Brain microvascular endothelial cell (primary cell): ENCODE results near the gene PRM1.

Source experiments
- DNase-seq: peaks from one replicate; pipeline ENCODE4 v3.0.0-alpha.2; 2020
- H3K27ac ChIP-seq: fragments of 250-450 bp; sonication (Bioruptor Pico); 2 replicates; pipeline ENCODE4 v1.5.1; 2020; ENCODE audit warnings: mild to moderate bottlenecking, moderate library complexity
- H3K27me3 ChIP-seq: fragments of 250-450 bp; sonication (Bioruptor Pico); replicated peaks from 2 replicates; pipeline ENCODE4 v1.5.1; 2020; ENCODE audit warnings: mild to moderate bottlenecking
- H3K36me3 ChIP-seq: fragments of 250-450 bp; sonication (Bioruptor Pico); replicated peaks from 2 replicates; pipeline ENCODE4 v1.5.1; 2020; ENCODE audit warnings: mild to moderate bottlenecking
- H3K4me3 ChIP-seq: 2 replicates; pipeline ENCODE4 v1.5.1; 2011; ENCODE audit warnings: low read depth, mild to moderate bottlenecking, control low read depth, low read length, moderate library complexity
- in situ Hi-C: cut with HindIII; loops from 2 replicates; pipeline ENCODE4 v1.10.0; 2017; ENCODE audit warnings: low sequenced_read_pairs, low pct_ligation_motif_present
- TF ChIP-seq, protein P1 (sequence below): IDR thresholded peaks from 2 replicates; pipeline ENCODE4 v1.5.1; 2011; ENCODE audit warnings: low read depth, mild to moderate bottlenecking, moderate library complexity, low read length, control low read depth, inconsistent platforms; ENCODE audit errors: missing control alignments

PRM1 gene

DNA sequence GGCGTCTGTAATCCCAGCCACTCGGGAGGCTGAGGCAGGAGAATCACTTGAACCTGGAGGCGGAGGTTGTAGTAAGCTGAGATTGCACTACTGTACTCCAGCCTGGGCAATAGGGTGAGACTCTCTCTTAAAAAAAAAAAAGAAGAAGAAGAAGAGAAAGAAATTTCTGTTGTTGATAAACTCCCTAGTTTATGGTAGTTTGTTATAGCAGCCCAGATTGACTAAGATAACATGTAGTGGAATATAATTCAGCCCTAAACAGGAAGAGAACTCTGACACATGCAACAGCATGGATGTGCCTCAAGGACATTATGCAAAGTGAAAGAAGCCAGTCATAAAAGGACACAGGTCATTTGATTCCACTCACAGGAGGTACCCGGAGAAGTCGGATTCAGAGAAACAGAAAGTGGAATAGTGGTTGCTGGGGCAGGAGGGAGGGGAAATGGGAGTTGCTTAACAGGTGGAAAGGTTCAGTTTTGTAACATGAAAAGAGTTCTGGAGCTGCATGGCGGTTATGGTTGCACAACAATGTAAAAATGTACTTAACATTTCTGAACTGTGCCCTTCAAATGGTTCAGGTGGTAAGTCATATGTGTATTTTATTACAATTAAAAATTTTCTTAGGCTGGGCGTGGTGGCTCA lies 26.0 kb upstream of the PRM1 start:
- TF ChIP-seq, protein P1, sequence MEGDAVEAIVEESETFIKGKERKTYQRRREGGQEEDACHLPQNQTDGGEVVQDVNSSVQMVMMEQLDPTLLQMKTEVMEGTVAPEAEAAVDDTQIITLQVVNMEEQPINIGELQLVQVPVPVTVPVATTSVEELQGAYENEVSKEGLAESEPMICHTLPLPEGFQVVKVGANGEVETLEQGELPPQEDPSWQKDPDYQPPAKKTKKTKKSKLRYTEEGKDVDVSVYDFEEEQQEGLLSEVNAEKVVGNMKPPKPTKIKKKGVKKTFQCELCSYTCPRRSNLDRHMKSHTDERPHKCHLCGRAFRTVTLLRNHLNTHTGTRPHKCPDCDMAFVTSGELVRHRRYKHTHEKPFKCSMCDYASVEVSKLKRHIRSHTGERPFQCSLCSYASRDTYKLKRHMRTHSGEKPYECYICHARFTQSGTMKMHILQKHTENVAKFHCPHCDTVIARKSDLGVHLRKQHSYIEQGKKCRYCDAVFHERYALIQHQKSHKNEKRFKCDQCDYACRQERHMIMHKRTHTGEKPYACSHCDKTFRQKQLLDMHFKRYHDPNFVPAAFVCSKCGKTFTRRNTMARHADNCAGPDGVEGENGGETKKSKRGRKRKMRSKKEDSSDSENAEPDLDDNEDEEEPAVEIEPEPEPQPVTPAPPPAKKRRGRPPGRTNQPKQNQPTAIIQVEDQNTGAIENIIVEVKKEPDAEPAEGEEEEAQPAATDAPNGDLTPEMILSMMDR, result no peak

DNA sequence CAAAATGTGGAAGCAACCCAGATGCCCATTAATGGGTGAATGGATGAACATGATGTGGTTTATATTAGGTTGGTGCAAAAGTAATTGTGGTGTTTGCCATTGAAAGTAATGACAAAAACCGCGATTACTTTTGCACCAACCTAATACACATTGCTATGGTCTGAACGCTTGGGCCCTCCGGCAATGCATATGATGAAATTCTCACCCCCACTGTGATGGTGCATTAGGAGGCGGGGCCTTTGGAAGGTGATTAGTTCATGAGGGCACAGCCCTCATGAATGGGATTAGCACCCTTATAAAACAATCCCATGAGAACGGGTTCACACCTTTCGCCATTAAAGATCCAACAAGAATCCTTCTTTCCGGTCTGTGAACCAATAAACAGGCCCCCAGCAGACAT lies 25.3 kb upstream of the PRM1 start:
- Histone ChIP-seq H3K36me3 (no peaks in the 10 kb centered on the region), H3K27ac (no peak overlapping the region), H3K4me3 (no peak overlapping the region), H3K27me3 (no peaks in the 10 kb centered on the region)
- in situ Hi-C loops, result no loop called here
- DNase-seq, result no peak
- TF ChIP-seq, protein P1, result no peak

More for the DNA sequence above, 26.0 kb upstream of the PRM1 start:
- no peaks in the 10 kb centered on the region for H3K36me3 ChIP-seq
- in situ Hi-C loops, result no loop called here
- no peak overlapping the region for H3K4me3 ChIP-seq
- no peaks in the 10 kb centered on the region for H3K27me3 ChIP-seq
- no peak for DNase-seq
- H3K27ac ChIP-seq, result no peak overlapping the region

DNA sequence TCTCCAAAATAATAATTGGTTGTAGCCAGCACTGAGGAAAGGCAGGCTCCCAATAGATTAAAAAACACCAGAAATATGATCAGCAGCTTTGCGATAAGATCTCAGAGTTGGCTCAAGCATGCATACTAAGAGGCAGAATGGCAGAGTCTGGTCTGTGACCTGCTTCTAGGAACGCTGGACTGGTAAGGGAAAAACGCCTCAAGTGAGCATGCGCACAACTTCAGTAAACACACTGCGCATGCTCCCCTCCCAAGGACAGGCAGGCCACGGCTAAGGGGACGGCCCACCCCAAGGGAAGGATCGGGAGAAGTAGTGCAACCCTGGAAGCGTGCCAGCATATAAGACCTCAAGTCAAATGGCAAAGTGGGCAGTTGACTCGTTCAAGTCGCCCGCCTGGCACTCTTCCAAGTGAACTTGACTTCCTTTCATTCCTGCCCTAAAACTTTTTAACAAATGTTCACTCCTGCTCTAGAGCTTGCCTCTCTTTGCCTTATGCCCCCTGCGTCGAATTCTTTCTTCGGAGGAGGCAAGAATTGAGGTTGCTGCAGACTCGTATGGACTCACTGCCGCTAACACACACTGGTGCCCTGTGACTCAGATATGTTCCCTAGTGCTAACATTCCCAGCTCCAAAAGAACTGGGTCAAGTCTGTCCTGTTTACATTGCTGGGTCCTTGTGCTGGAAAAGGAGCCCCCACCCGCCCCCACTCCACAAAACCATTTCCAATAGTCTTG lies 22.4 kb upstream of the PRM1 start:
- Histone ChIP-seq H3K27ac (no peak overlapping the region), H3K4me3 (no peak overlapping the region), H3K36me3 (no peaks in the 10 kb centered on the region), H3K27me3 (no peaks in the 10 kb centered on the region)
- in situ Hi-C loops, result no loop called here
- no peak for DNase-seq
- TF ChIP-seq, protein P1, result no peak

DNA sequence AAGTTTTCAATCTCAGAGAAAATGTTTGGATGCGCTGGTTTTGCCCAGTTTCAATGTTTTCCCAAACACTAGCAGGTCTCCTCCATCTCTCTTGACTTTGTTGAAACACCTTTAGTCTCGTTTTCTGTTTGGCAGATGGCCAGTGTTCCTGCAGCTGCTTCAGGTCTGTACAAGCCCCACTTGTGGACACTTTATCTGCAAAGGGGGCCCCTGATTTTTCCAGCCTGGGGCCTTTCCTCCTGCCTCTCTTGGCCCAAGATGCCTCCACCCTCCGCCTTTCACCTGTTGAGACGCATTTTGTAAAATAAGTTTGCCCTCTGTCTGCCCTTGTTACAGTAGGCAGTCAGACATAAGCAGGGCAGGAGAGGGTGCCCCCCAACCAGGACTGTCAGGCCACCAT lies 21.8 kb upstream of the PRM1 start:
- in situ Hi-C loops, result no loop called here
- no peaks in the 10 kb centered on the region for H3K36me3 ChIP-seq
- H3K27me3 ChIP-seq, result no peaks in the 10 kb centered on the region
- TF ChIP-seq, protein P1, result no peak
- no peak overlapping the region for H3K27ac ChIP-seq
- no peak overlapping the region for H3K4me3 ChIP-seq
- DNase-seq, result no peak

DNA sequence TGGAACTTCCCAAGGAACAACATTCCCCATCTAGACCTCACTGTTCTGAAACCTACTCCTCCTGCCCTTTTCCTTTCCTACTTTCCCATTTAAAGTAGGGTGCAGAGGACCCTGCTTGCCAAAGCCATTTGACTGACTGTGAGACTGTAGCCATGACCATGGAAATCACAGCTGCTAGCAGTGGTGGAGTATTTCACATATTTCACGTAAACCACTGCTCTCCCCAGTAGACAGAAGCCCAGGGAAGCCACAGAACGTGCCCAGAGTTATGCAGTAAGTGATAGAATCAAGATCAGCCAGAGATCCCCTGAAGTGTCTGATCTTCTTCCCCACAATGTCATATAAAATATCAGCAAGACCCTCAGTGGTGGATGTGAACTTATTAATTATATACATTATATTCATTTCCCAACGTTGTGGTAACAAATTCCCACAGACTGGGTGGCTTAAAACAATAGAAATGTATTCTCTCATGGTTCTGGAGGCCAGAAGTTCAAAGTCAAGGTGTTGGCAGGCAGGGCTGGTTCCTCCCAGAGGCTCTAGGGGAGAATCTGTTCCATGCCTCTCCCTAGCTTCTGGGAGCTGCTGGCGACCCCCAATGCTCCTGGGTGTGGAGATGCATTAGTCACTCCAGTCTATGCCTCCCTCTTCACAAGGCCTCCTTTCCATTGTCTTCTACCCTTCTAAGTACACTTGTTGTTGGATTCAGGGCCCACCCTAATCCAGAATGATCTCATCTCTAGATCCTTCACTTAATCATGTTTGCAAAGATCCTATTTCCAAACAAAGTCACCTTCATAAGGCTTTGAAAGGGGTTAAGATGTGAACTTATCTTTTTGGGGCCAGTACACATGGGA lies 20.7 kb upstream of the PRM1 start:
- DNase-seq, result no peak
- in situ Hi-C loops, result no loop called here
- H3K27ac ChIP-seq, result no peak overlapping the region
- H3K27me3 ChIP-seq, result no peaks in the 10 kb centered on the region
- no peaks in the 10 kb centered on the region for H3K36me3 ChIP-seq
- TF ChIP-seq, protein P1, result no peak
- no peak overlapping the region for H3K4me3 ChIP-seq
